OCI-LY1 (cell line): ENCODE measurements around the gene CRB2.

ENCODE experiments used
- H2AFZ ChIP-seq: fragments of 200-600 bp; sonication (generic), shearing (Covaris generic); 2 replicates; pipeline ENCODE4 v1.6.0; 2014; ENCODE audit warnings: antibody characterized with exemption, mild to moderate bottlenecking, low read length
- H3F3A ChIP-seq: fragments of 200-600 bp; sonication (generic), shearing (Covaris generic); 2 replicates; pipeline ENCODE4 v1.6.0; 2014; ENCODE audit warnings: mild to moderate bottlenecking, antibody characterized with exemption, low read length, moderate library complexity; ENCODE audit not compliant: insufficient read depth
- H3K27ac ChIP-seq: fragments of 200-600 bp; sonication (generic); 2 replicates; pipeline ENCODE4 v1.5.1; 2014; ENCODE audit warnings: low read length, mixed run types, mild to moderate bottlenecking, low read depth; ENCODE audit not compliant: poor library complexity, severe bottlenecking
- H3K27me3 ChIP-seq: fragments of 200-600 bp; sonication (generic); 2 replicates; pipeline ENCODE4 v1.6.0; 2014; ENCODE audit warnings: antibody characterized with exemption, mild to moderate bottlenecking, low read length, moderate library complexity; ENCODE audit not compliant: insufficient read depth
- H3K36me3 ChIP-seq: fragments of 200-600 bp; sonication (generic); 2 replicates; pipeline ENCODE4 v1.6.1; 2014; ENCODE audit warnings: mild to moderate bottlenecking, antibody characterized with exemption, low read length, moderate library complexity, mixed read lengths; ENCODE audit not compliant: insufficient read depth
- H3K4me1 ChIP-seq: fragments of 200-600 bp; sonication (generic); 2 replicates; pipeline ENCODE4 v1.5.1; 2014; ENCODE audit warnings: mild to moderate bottlenecking, low read length, moderate library complexity; ENCODE audit not compliant: insufficient read depth, severe bottlenecking
- H3K4me2 ChIP-seq: fragments of 200-600 bp; sonication (generic), shearing (Covaris generic); 2 replicates; pipeline ENCODE4 v1.6.1; 2014; ENCODE audit warnings: low read length
- H3K4me3 ChIP-seq: fragments of 200-600 bp; sonication (generic); 2 replicates; pipeline ENCODE4 v1.5.1; 2014; ENCODE audit warnings: low read length, low read depth, mild to moderate bottlenecking, mixed read lengths; ENCODE audit not compliant: poor library complexity, severe bottlenecking
- H3K79me2 ChIP-seq: fragments of 200-600 bp; shearing (Covaris generic); 2 replicates; pipeline ENCODE4 v1.6.1; 2016; ENCODE audit warnings: mixed run types, low read length, mixed read lengths; ENCODE audit not compliant: insufficient read depth
- H3K9ac ChIP-seq: fragments of 200-600 bp; sonication (generic), shearing (Covaris generic); 2 replicates; pipeline ENCODE4 v1.6.1; 2014; ENCODE audit warnings: mild to moderate bottlenecking, low read length, mixed read lengths
- H3K9me2 ChIP-seq: fragments of 200-600 bp; sonication (generic), shearing (Covaris generic); 2 replicates; pipeline ENCODE4 v1.6.1; 2014; ENCODE audit warnings: low read depth, mild to moderate bottlenecking, low read length, mixed read lengths
- H3K9me3 ChIP-seq: fragments of 200-600 bp; shearing (Covaris generic); 2 replicates; pipeline ENCODE4 v1.6.1; 2014; ENCODE audit warnings: low read length, mixed read lengths
- H4K20me1 ChIP-seq: fragments of 200-600 bp; sonication (generic), shearing (Covaris generic); 2 replicates; pipeline ENCODE4 v1.6.0; 2016; ENCODE audit warnings: mild to moderate bottlenecking, low read length; ENCODE audit not compliant: insufficient read depth
- EZH2 ChIP-seq: fragments of 200-600 bp; sonication (generic), shearing (Covaris generic); IDR thresholded peaks from 2 replicates; pipeline ENCODE4 v1.8.0; 2017; ENCODE audit warnings: borderline replicate concordance, mixed run types, mild to moderate bottlenecking, antibody characterized with exemption, low read length, moderate library complexity, mixed read lengths
- TF ChIP-seq, protein P1 (sequence below): fragments of 200-600 bp; sonication (generic), shearing (Covaris generic); IDR thresholded peaks from 2 replicates; pipeline ENCODE4 v1.5.1; 2017; ENCODE audit warnings: mild to moderate bottlenecking, antibody characterized with exemption, low read length, moderate library complexity, mixed read lengths

CRB2 gene

DNA sequence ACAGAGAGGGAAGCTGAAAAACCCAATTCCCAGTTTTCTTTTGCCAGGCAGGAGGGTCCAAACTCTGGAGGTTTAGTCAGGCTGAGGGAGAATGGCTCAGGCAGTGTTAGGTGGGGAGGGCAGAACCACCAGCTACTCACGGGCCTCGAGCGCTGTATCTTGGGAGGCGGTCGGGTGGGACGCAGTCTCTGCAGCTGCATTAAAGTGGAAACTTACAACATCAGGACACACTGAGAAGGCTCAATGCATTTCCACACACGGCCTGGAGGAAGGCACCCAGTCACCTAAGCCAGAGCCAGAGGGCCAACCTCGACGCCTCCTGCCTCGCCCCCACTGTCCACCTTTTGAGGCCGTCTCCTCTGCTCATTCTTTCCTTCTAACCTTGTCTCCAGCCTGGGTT lies 55.6 kb downstream of the CRB2 start:
- no peak overlapping the region for H3K27ac ChIP-seq
- H3K9me3 ChIP-seq = no peaks in the 10 kb centered on the region
- TF ChIP-seq, protein P1, sequence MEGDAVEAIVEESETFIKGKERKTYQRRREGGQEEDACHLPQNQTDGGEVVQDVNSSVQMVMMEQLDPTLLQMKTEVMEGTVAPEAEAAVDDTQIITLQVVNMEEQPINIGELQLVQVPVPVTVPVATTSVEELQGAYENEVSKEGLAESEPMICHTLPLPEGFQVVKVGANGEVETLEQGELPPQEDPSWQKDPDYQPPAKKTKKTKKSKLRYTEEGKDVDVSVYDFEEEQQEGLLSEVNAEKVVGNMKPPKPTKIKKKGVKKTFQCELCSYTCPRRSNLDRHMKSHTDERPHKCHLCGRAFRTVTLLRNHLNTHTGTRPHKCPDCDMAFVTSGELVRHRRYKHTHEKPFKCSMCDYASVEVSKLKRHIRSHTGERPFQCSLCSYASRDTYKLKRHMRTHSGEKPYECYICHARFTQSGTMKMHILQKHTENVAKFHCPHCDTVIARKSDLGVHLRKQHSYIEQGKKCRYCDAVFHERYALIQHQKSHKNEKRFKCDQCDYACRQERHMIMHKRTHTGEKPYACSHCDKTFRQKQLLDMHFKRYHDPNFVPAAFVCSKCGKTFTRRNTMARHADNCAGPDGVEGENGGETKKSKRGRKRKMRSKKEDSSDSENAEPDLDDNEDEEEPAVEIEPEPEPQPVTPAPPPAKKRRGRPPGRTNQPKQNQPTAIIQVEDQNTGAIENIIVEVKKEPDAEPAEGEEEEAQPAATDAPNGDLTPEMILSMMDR = no peak
- no peak for TF ChIP-seq EZH2
- H3F3A ChIP-seq = no peaks in the 10 kb centered on the region
- H3K9me2 ChIP-seq = no peaks in the 10 kb centered on the region
- H3K36me3 ChIP-seq = no peaks in the 10 kb centered on the region
- no peak overlapping the region for H3K9ac ChIP-seq
- no peaks in the 10 kb centered on the region for H3K79me2 ChIP-seq
- no peak overlapping the region for H3K4me3 ChIP-seq
- H3K4me2 ChIP-seq = no peak overlapping the region
- no peaks in the 10 kb centered on the region for H4K20me1 ChIP-seq
- H3K27me3 ChIP-seq = no peaks in the 10 kb centered on the region
- H2AFZ ChIP-seq = no peak overlapping the region
- H3K4me1 ChIP-seq = no peaks in the 10 kb centered on the region

DNA sequence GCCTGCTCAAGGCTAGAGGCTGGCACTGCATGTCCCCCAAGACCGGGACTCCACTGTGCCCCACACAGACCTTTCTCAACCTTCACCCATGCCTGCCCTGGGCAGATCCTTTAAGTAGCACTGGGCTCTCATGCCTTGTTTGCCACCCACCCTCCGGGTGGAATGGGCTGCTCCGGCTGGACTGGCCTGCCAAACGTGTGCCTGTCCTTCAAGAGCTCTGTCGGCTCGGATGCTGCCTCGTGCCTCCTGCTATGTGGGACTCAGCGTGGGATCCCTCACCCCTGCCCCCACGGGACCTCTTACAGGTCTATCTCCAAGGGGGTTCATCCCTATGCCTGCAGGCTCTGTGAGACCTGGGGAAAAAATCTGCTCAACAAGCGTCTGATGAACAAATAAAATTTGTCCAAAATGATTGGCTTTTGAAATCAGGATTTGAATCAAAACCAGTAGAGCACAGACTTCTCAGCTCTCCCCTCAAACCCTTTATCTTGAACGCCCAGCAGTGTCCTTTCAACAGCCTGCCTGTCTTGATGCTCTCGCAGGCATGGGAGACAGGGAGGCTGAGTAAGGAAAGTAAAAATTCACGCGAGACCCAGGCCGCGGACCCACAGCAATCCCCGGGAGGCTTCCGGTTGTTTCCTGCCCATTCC lies 56.3 kb downstream of the CRB2 start:
- H3K27ac ChIP-seq = no peak overlapping the region
- no peak overlapping the region for H3K4me2 ChIP-seq
- H3K4me3 ChIP-seq = no peak overlapping the region
- no peak for TF ChIP-seq EZH2
- TF ChIP-seq, protein P1 = no peak
- no peak overlapping the region for H3K9ac ChIP-seq
- no peaks in the 10 kb centered on the region for H3K4me1 ChIP-seq
- no peaks in the 10 kb centered on the region for H3K9me3 ChIP-seq
- no peaks in the 10 kb centered on the region for H3K9me2 ChIP-seq
- H4K20me1 ChIP-seq = no peaks in the 10 kb centered on the region
- H3F3A ChIP-seq = no peaks in the 10 kb centered on the region
- no peaks in the 10 kb centered on the region for H3K36me3 ChIP-seq
- no peak overlapping the region for H2AFZ ChIP-seq
- no peaks in the 10 kb centered on the region for H3K27me3 ChIP-seq
- H3K79me2 ChIP-seq = no peaks in the 10 kb centered on the region

DNA sequence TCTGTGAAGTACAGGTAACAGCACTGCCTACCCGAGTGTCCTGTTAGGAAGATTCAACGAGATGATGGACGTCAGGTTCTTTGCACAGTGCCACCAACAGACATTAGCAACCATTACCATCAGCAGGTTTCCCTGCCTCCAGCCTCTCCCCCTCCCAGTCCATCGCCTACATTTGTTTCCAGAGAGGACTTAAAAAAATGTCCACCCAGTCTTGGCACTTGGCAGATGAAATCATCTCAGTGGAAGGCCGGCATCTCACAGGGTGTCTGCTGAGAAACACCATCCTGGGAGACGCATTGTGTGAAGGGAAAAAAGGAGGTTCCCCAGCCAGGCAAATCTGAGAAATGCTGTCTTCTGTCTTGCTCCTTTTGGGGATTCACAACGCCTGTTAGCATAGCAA lies 58.2 kb downstream of the CRB2 start:
- H3K4me3 ChIP-seq = no peak overlapping the region
- H4K20me1 ChIP-seq = no peaks in the 10 kb centered on the region
- no peak overlapping the region for H2AFZ ChIP-seq
- no peak overlapping the region for H3K4me2 ChIP-seq
- H3K9ac ChIP-seq = no peak overlapping the region
- no peaks in the 10 kb centered on the region for H3K4me1 ChIP-seq
- H3K9me2 ChIP-seq = no peaks in the 10 kb centered on the region
- H3F3A ChIP-seq = no peaks in the 10 kb centered on the region
- H3K27ac ChIP-seq = no peak overlapping the region
- TF ChIP-seq, protein P1 = no peak
- TF ChIP-seq EZH2 = no peak
- no peaks in the 10 kb centered on the region for H3K36me3 ChIP-seq
- H3K79me2 ChIP-seq = no peaks in the 10 kb centered on the region
- H3K9me3 ChIP-seq = no peaks in the 10 kb centered on the region
- H3K27me3 ChIP-seq = no peaks in the 10 kb centered on the region
